Hippocampal formation (tissue), 2 donors: ENCODE data around the gene WWOX.

Source experiments
- DNase-seq, 2 donors: peaks; one replicate each; lab custom pipeline; 2025; lab: John Stamatoyannopoulos, UW

The WWOX gene

GRCh38 chr16:78862022-78862421 lies 762.6 kb downstream of the WWOX start:
- no peak for DNase-seq

- peak in 1 of 2 donors; percentile 3 for DNase-seq
These were observed 767.1 kb downstream of the WWOX start for GRCh38 chr16:78866521-78866920.

GRCh38 chr16:78869492-78869891 lies 770.0 kb downstream of the WWOX start:
- DNase-seq, result no peak

GRCh38 chr16:78871241-78871640 lies 771.8 kb downstream of the WWOX start:
- DNase-seq, result no peak

DNA sequence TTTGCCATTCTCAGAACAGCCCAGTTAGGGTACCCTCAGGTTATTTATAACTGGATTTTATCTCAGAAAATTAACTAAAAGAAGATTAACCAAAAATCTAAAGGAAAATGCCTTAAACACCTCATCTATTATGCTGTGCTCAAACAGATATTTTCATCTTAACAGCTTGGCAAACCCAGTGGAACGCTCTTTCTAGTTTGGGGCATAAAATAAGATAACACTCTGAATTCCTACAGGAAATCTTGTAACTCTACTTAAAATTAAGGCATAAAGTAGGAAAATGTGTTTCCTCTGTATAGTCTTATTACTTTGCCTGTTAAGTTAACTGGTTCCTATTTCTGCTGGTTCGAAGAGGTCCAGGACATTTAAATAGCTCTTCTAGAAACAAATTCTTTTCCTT lies 777.2 kb downstream of the WWOX start:
- DNase-seq, result no peak

DNA sequence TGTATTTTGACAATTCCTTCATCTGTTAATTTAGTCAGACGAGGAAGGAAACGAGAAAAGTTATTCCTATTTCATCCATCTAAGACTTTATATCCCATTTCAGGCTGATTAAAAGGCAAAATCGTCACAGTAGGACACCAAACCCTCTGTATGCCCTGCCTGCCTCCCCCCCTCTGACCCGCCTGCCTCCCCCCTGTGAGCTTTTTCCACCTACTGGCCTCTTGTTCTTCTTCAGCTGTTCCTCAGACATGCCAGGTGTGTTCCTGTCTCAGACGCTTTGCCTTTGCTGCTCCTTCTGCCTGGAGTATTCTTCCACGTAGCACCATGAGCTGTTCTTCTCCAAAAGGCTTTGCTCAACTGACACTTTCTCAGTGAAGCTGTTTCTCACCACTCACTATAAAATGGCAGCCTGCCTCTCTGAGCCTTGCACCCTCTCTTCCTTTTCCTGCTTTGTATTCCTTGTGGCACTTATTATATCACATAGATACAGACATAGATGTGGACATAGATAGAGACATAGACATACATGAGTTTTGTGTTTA lies 777.7 kb downstream of the WWOX start:
- DNase-seq, result no peak

DNA sequence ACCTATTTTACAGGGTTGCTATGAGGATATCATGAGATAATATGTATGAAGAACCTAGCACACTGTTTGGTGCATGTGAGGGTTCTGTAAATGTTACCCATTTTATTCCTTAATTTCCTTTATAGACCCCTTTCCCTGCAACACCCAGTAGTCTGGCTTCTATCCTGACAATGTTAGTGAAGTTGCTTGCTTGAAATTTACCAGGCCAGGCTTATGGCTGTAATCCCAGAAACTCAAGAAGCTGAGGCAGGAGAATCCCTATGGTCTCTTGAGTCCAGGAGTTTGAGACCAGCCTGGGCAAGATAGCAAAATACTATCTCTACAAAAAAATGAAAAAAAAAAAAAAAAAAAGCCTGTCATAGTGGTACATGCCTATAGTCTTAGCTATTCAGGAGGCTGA lies 779.1 kb downstream of the WWOX start:
- no peak for DNase-seq

DNA sequence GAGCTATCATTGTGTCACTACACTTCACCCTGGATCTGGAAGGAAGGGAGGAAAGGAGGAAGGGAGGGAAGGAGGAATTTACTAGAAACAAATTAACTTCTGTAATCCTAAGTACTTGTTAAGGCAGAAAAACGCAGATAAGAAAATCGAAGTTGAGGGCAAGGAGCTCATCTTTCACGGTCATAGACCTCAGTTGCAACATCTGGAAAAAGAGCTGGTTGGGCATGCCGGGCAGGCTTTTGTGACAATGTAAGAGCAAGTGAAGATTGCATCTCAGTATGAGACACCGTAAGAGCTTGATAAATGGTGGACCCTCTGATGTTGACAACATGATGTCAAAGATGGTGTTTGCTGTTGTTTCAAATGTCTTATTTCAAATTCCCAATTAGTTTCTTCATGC lies 779.6 kb downstream of the WWOX start:
- DNase-seq, result no peak

GRCh38 chr16:78882150-78882549 lies 782.7 kb downstream of the WWOX start:
- no peak for DNase-seq

DNA sequence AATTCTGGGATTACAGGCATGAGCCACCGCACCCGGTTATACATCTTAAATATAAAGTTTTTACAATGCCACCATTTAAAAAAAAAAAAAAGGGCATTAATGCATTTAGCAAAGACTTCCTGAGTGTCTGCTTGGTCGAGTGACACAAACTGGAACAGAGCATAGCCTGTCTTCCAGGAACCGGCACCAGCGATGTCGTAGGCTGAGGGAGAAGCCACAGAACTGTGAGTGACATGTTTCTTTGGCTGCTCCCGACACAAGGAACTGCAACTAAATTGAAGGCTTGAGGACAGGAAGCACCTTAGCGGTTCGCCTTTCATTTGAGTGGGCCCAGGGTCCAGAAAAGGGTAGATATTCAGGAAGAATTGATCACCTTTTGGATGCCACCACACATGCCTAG lies 783.3 kb downstream of the WWOX start:
- DNase-seq, result no peak

DNA sequence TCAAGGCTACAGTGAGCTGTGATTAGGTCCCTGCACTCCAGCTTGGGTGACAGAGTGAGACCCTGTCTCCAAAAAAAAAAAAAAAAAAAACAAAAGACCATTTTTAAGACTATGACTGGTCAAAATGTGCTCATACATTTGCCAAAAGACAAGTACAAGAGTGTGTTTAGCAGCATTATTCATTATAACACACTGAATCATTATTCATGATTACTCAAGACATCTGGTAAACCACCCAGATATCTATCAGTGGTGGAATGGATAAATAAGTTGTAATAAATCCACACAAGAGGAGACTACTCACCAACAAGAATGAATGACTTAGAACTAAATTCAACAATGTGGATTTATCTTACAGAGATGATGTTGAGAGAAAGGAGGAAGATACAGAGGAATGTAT lies 784.8 kb downstream of the WWOX start:
- no peak for DNase-seq

- DNase-seq, result no peak
These were observed 789.9 kb downstream of the WWOX start for GRCh38 chr16:78889346-78889745.

- DNase-seq, result no peak
These were observed 791.0 kb downstream of the WWOX start for GRCh38 chr16:78890373-78890895.

GRCh38 chr16:78892951-78893733 lies 793.7 kb downstream of the WWOX start:
- DNase-seq, result no peak

DNA sequence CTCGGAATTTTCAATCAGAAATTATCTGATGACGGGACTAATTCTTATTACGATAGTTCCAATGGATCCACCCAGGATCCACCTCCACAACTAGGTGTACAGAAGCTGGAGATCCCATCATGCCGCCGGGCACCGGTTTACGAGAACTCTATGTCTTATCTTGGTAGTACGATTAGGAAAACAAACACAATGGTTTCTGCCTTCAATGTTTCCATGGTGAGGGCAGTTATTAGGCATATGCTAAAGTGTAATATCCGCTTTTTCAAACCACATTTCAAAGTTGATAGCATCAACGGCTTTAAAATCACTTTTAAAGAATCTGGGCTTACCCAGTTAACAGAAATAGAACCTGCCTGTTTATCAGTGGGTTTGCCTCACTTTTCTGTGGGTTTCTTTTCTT lies 795.4 kb downstream of the WWOX start:
- DNase-seq, result no peak

GRCh38 chr16:78895681-78896080 lies 796.2 kb downstream of the WWOX start:
- DNase-seq, result no peak

DNA sequence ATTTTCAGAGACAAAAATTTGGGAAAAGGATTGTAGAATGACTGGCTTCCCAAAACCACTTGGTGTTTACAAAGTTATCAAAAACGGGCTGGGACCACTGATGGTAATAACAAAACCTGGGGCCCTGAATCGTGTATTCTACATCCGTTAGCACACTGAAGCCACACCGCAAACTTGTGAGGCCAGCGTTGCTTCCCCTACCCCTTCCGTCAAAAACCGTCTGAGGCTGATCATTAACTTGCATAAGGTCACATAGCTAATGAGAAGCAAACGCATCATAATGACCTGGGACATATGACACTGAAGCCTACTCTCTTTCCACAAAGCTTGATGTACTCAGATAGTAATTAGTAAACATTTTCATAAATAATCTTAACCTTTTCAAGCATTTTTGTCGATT lies 796.8 kb downstream of the WWOX start:
- DNase-seq, result no peak

GRCh38 chr16:78897299-78897698 lies 797.8 kb downstream of the WWOX start:
- DNase-seq, result no peak

GRCh38 chr16:78900044-78900811 lies 800.8 kb downstream of the WWOX start:
- DNase-seq, result no peak

DNA sequence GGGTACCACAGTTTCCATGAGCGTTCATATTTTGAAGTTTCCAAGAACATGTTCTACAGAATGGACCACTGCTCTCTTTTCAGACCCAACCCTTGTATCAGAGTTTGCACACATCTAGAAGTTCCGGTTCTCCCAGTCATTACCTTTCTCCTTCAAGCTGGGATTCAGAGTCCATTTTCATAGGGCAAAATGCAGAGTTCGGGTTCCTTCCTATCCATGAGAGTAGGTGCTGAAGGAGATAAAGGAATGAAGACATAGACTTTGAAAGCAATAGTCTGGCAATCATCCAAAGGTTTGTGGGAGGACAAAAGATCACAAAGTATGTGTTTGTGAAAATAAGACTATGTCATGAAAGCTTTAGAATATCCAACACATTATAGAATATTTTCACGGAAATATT lies 801.5 kb downstream of the WWOX start:
- no peak for DNase-seq

DNA sequence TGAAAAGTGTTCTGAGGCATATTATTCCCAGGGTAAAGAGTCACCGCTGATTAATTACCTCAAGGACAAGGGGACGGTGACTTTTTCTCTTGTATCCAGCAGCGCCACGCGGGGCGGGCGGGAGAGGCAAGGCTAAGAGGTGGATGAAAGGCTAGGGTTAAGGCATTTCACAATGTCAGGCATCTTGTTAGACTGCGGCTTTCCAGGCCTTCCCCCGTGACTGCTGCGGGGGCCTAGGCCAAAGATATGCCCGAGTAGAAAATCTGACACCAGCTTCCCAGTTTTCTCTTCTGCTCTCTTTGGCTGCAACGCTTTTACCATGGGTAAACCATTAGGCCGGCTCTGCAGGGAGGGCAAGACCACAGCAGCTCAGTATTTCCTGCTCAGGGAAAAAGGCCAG lies 802.9 kb downstream of the WWOX start:
- no peak for DNase-seq

DNA sequence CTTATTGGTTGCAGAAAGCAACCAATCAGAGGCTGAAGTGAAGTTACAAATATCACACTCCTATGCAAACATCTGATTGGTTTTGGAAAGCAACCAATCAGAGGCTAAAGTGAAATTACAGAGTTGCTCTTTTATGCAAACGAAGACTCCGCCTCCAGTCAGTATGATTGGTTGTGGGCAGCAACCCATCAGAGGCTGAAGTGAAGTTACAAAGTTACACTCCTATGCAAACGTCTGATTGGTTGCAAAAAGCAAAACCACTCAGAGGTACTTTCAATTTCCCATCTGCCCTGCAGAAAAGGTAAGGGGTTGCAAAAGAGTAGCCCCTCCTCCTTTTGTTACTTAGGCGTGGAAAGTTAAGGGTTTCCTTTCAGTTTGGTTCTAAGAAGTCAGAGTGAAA lies 803.8 kb downstream of the WWOX start:
- DNase-seq, result no peak

DNA sequence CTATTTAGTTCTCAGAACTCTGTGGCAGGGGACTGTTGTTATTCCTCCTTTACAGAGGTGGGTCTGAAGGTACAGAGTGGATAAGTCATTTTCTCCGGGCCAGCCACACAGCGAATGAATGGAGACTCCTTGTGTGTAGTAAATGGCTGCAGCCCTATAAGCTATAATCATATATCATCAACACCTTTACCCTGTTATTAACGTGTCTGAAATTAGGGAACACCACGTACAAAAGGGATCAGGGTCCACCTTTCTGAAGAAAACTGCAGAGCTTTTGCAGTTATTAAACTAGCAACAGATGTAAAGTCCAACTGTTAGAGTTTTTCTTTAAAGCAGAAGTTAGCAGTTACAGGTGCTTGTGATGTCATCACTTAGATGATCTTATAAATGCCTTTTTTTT lies 804.4 kb downstream of the WWOX start:
- no peak for DNase-seq
